Lower lobe of right lung (tissue), 2 donors: Measurements from ENCODE around the gene RAB9A. TPM values are rescaled to one million over a fixed set of nuclear protein-coding genes. Genes with fewer than 3 reads are reported as not detected.

Experiments
- ATAC-seq, 2 donors: fragments of 200-7000 bp; cut with Tn5 transposase; one replicate each; pipeline ENCODE4 v1.9.1; 2020 to 2022; ENCODE audit warnings: mild to moderate bottlenecking in 2 of 2, moderate library complexity in 2 of 2
- DNase-seq: peaks from one replicate; pipeline ENCODE4 v3.0.0-alpha.2; 2020
- H3K27ac ChIP-seq: fragments of 200-600 bp; one replicate; pipeline ENCODE4 v1.8.0; 2022
- H3K27me3 ChIP-seq: fragments of 200-600 bp; one replicate; pipeline ENCODE4 v1.8.0; 2022; ENCODE audit warnings: low read depth
- H3K36me3 ChIP-seq: fragments of 200-600 bp; one replicate; pipeline ENCODE4 v1.8.0; 2022; ENCODE audit warnings: mild to moderate bottlenecking
- H3K4me1 ChIP-seq: fragments of 200-600 bp; one replicate; pipeline ENCODE4 v1.8.0; 2022
- H3K4me3 ChIP-seq: fragments of 200-600 bp; one replicate; pipeline ENCODE4 v1.8.0; 2022; ENCODE audit warnings: mild to moderate bottlenecking
- H3K9me3 ChIP-seq: fragments of 200-600 bp; one replicate; pipeline ENCODE4 v1.8.0; 2022
- CTCF ChIP-seq: fragments of 200-600 bp; IDR thresholded peaks from one replicate; pipeline ENCODE4 v1.8.0; 2022; ENCODE audit warnings: antibody characterized with exemption, mild to moderate bottlenecking
- intact Hi-C: fragments of 100-400 bp; cut with DNase I; formaldehyde crosslinking; loops from one replicate; pipeline ENCODE4 v1.11.0; 2022
- total RNA-seq: library from RNA; stranded (reverse); fragmentation: NEBNext Ultra II Directional; extraction: Animal tissue kit (Norgen Biotek cat#: 25700); gene quantifications from one replicate; pipeline ENCODE4 v1.2.1, GENCODE V29; 2021
- donor health status: DM: no; HTN: yes; CAD: no; lungs with severe emphysema.

Gene RAB9A
- total RNA-seq, 1 donor from 2014 or later, result 32.8 TPM

- Histone ChIP-seq H3K27me3 (no peaks in the 10 kb centered on the region), H3K4me3 (no peak overlapping the region), H3K9me3 (no peaks in the 10 kb centered on the region), H3K36me3 (peaks cover 30% of the 10 kb centered on the region), H3K27ac (no peak overlapping the region), H3K4me1 (no peaks in the 10 kb centered on the region)
- intact Hi-C loops, result no loop called here
- TF ChIP-seq CTCF, result peak; percentile 50
- ATAC-seq (peak in 1 of 2 donors; percentile 73), DNase-seq (no peak)
Observed at GRCh38 chrX:13750204-13750603, 61.3 kb downstream of the RAB9A start.

- no peaks in the 10 kb centered on the region for H3K9me3 ChIP-seq
- H3K4me3 ChIP-seq, result no peak overlapping the region
- no peaks in the 10 kb centered on the region for H3K27me3 ChIP-seq
- no peaks in the 10 kb centered on the region for H3K4me1 ChIP-seq
- no peak for TF ChIP-seq CTCF
- intact Hi-C loops, result no loop called here
- peaks cover 30% of the 10 kb centered on the region for H3K36me3 ChIP-seq
- no peak overlapping the region for H3K27ac ChIP-seq
- DNase-seq, result no peak
- ATAC-seq, result no peak
Observed at GRCh38 chrX:13750812-13751211, 61.9 kb downstream of the RAB9A start.

- H3K27ac ChIP-seq, result no peak overlapping the region
- no peaks in the 10 kb centered on the region for H3K27me3 ChIP-seq
- intact Hi-C loops, result no loop called here
- no peak for DNase-seq
- no peak for TF ChIP-seq CTCF
- no peak overlapping the region for H3K4me3 ChIP-seq
- ATAC-seq, result no peak
- H3K4me1 ChIP-seq, result no peaks in the 10 kb centered on the region
- H3K9me3 ChIP-seq, result no peaks in the 10 kb centered on the region
- peaks cover 30% of the 10 kb centered on the region for H3K36me3 ChIP-seq
Observed at GRCh38 chrX:13752141-13752540, 63.2 kb downstream of the RAB9A start.

- intact Hi-C loops, result no loop called here
- no peak for ATAC-seq
Observed at GRCh38 chrX:13752646-13753045, 63.7 kb downstream of the RAB9A start.

GRCh38 chrX:13754765-13755164 is 65.8 kb downstream of the RAB9A start:
- no peaks in the 10 kb centered on the region for H3K9me3 ChIP-seq
- DNase-seq (no peak), ATAC-seq (no peak)
- H3K27me3 ChIP-seq, result no peaks in the 10 kb centered on the region
- no peak for TF ChIP-seq CTCF
- no peaks in the 10 kb centered on the region for H3K4me1 ChIP-seq
- H3K27ac ChIP-seq, result no peak overlapping the region
- intact Hi-C loops, result no loop called here
- H3K36me3 ChIP-seq, result peaks cover 50% of the 10 kb centered on the region
- no peak overlapping the region for H3K4me3 ChIP-seq

More at GRCh38 chrX:13752646-13753045, 63.7 kb downstream of the RAB9A start:
- Histone ChIP-seq H3K4me1 (no peaks in the 10 kb centered on the region), H3K4me3 (no peak overlapping the region), H3K27ac (no peak overlapping the region), H3K36me3 (peaks cover 33% of the 10 kb centered on the region), H3K9me3 (no peaks in the 10 kb centered on the region), H3K27me3 (no peaks in the 10 kb centered on the region)
- no peak for DNase-seq
- TF ChIP-seq CTCF, result no peak

- no peaks in the 10 kb centered on the region for H3K9me3 ChIP-seq
- intact Hi-C loops, result no loop called here
- DNase-seq, result no peak
- peak in 1 of 2 donors; percentile 24 for ATAC-seq
- H3K27me3 ChIP-seq, result no peaks in the 10 kb centered on the region
- peaks cover 52% of the 10 kb centered on the region for H3K36me3 ChIP-seq
- no peaks in the 10 kb centered on the region for H3K4me1 ChIP-seq
- no peak overlapping the region for H3K27ac ChIP-seq
- no peak overlapping the region for H3K4me3 ChIP-seq
- no peak for TF ChIP-seq CTCF
Observed at GRCh38 chrX:13755254-13755653, 66.3 kb downstream of the RAB9A start.
